Heart left ventricle (tissue), 13 donors: ENCODE results near the gene TMEM39A.

Experiments used
- POLR2A ChIP-seq, 2 donors: fragments of 450-650 bp; IDR thresholded peaks; one replicate each; pipeline ENCODE4 v1.6.1; 2017; ENCODE audit warnings: antibody characterized with exemption in 2 of 2, mild to moderate bottlenecking in 2 of 2, moderate library complexity in 2 of 2
- TF ChIP-seq, protein P1 (sequence below), 12 donors: fragments of 200-600 bp; sonication (generic) in 4 of 12; IDR thresholded peaks; one replicate each; pipeline versions ENCODE4 v1.5.0 to v1.8.0; 2018 to 2022; ENCODE audit warnings: antibody characterized with exemption in 12 of 12, mild to moderate bottlenecking in 5 of 12
- donor health status: ischemic (EF 13 %, LVEDD 7.1; RV severe dilation, severe dysfunction).
- donor health status: DM: no; HTN: yes; CAD: no.
- donor health status: DM: no; HTN: no; CAD: no.
- donor health status: ischemic (EF 25% LVEDD 6.9; RV normal size, moderate dysfunction).
- donor health status: ischemic (EF 25% LVEDD 5.7; RV mildly dilated, moderate dysfunction).
- donor health status: ischemic (EF 35%, LVEDD 5.7; RV mildly dilated, moderate dysfunction).
- donor health status: nonischemic (EF 11% LVEDD 7.7; RV severe dilation, severe dysfunction).
- donor health status: DM: yes; HTN: yes; CAD: no.
- donor health status: PGD.
- donor health status: ischemic (EF 29% LVEDD 5.4; RV normal size, mild dysfunction).
- donor health status: nonischemic (EF 23%, LVEDD 6.1; RV moderate dilation, normal function).

DNA sequence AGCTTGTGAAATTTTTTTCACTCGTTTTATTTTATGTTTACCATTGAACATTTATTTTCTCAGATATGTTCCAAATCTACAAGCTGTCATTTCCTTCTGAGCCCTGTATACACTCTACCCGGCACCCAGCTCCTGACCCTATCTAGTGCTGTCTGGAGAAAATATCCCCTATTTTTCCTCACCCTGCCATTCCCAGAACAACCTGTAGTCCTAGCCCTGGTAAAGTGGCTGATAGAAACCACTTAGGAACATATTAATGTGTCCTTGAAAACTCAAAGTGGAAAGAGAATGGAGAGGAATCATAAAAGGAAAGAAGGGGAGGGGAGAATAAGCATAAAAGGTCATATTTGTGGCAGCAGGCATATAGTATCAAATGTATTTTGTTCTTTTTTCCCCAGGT is 26.7 kb upstream of the TMEM39A start:
- TF ChIP-seq, protein P1, sequence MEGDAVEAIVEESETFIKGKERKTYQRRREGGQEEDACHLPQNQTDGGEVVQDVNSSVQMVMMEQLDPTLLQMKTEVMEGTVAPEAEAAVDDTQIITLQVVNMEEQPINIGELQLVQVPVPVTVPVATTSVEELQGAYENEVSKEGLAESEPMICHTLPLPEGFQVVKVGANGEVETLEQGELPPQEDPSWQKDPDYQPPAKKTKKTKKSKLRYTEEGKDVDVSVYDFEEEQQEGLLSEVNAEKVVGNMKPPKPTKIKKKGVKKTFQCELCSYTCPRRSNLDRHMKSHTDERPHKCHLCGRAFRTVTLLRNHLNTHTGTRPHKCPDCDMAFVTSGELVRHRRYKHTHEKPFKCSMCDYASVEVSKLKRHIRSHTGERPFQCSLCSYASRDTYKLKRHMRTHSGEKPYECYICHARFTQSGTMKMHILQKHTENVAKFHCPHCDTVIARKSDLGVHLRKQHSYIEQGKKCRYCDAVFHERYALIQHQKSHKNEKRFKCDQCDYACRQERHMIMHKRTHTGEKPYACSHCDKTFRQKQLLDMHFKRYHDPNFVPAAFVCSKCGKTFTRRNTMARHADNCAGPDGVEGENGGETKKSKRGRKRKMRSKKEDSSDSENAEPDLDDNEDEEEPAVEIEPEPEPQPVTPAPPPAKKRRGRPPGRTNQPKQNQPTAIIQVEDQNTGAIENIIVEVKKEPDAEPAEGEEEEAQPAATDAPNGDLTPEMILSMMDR (IDR thresholded peaks at IDR 0.05) = no peak
- TF ChIP-seq POLR2A (IDR thresholded peaks at IDR 0.05) = no peak
